ENCODE results near the gene ARHGAP22. TPM values are rescaled to one million over a fixed set of nuclear protein-coding genes. Genes with fewer than 3 reads are reported as not detected.

Gene ARHGAP22
- total and polyA plus RNA-seq, 11 donors = 1.1 to 9.5 (median 2.8) TPM

DNA sequence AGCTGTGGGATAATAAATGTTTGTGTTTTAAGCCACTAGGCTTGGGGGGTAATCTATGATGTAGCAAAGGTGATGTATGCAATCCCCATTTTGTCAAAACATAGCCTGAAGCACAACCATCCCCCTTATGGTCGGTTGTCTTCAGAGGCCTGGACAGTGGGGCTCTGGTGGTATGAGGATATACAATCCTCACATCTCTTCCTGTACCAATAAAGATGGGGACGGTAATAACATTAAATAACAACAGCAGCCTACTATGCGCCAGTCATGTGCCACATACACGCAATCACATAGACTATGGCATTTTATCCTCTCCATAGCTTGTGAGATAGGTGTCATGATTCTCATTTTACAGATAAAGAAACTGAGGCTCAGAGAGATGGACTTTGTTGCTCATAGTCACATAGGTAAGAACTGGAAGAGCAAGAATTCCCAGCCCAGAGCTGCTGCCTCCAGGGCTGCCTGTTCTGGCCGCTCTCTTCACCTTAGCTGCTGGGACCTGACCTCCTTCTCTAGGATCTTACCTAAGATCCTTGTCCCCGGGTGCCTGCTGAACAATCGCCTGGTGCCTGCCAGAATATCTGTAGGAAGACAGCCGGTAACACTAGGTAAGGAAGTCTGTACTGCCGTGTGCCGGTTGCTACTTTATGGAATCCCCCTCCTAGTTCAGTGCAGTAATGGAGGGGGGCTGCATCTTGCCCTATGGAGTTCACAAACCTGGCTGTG is 108.6 kb downstream of the ARHGAP22 start:
- Histone ChIP-seq H3K27ac (no peak overlapping the region), H3K4me1 (peaks cover 0 to 16% (median 2%) of the 10 kb centered on the region in 12 donors), H3K27me3 (no peaks in the 10 kb centered on the region), H3K4me3 (no peak overlapping the region), H3K9me3 (no peaks in the 10 kb centered on the region), H3K36me3 (no peaks in the 10 kb centered on the region)
- intact Hi-C loops (cut with DNase I) = loop anchor here in 1 of 10 donors (10.0 kb wide), 1 partner anchor 51 kb away; no protein-coding TSS in a partner anchor
- DNase-seq (no peak), ATAC-seq (no peak)
- 85 to 94% (median 91%) methylated on average over 8 to 10 of the region's 10 CpGs for WGBS, 4 donors
- TF ChIP-seq, protein P1, sequence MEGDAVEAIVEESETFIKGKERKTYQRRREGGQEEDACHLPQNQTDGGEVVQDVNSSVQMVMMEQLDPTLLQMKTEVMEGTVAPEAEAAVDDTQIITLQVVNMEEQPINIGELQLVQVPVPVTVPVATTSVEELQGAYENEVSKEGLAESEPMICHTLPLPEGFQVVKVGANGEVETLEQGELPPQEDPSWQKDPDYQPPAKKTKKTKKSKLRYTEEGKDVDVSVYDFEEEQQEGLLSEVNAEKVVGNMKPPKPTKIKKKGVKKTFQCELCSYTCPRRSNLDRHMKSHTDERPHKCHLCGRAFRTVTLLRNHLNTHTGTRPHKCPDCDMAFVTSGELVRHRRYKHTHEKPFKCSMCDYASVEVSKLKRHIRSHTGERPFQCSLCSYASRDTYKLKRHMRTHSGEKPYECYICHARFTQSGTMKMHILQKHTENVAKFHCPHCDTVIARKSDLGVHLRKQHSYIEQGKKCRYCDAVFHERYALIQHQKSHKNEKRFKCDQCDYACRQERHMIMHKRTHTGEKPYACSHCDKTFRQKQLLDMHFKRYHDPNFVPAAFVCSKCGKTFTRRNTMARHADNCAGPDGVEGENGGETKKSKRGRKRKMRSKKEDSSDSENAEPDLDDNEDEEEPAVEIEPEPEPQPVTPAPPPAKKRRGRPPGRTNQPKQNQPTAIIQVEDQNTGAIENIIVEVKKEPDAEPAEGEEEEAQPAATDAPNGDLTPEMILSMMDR (IDR thresholded peaks at IDR 0.05) = no peak
- no peak for TF ChIP-seq POLR2A (IDR thresholded peaks at IDR 0.05)

GRCh38 chr10:48495282-48496045 is 109.4 kb downstream of the ARHGAP22 start:
- Histone ChIP-seq H3K27me3 (no peaks in the 10 kb centered on the region), H3K27ac (no peak overlapping the region), H3K36me3 (no peaks in the 10 kb centered on the region), H3K4me1 (peaks cover 0 to 13% (median 2%) of the 10 kb centered on the region in 12 donors), H3K4me3 (no peak overlapping the region), H3K9me3 (no peaks in the 10 kb centered on the region)
- TF ChIP-seq, protein P1 (IDR thresholded peaks at IDR 0.05) = no peak
- no peak for TF ChIP-seq POLR2A (IDR thresholded peaks at IDR 0.05)
- no peak for DNase-seq
- intact Hi-C loops (cut with DNase I) = loop anchor here in 1 of 10 donors (10.0 kb wide), 1 partner anchor 51 kb away; no protein-coding TSS in a partner anchor
- WGBS, 4 donors = 86 to 94% (median 88%) methylated on average over 10 to 11 of the region's 11 CpGs
- ATAC-seq = no peak

DNA sequence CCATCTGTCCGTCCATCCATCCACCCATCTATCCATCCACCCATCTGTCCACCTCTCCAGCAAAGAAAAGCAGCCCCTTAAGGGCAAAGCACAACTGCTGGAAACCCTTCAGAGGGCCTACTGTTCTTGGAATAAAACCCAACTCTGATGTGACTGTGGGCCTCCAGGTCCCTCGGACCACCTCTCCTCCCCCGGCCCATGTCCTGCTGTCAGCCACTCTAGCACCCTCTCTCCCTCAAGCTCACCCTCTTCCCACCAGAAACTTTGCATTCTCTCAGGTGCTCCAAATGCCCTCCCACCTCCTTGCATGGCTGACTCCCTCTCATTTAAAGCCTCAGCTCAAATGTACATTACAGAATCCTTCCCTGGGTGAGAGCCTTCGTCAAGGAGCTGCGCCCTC is 110.3 kb downstream of the ARHGAP22 start:
- H3K4me3 ChIP-seq = no peak overlapping the region
- no peak for ATAC-seq
- H3K9me3 ChIP-seq = no peaks in the 10 kb centered on the region
- TF ChIP-seq, protein P1 (IDR thresholded peaks at IDR 0.05) = no peak
- no peak for TF ChIP-seq POLR2A (IDR thresholded peaks at IDR 0.05)
- WGBS, 4 donors = 63 to 87% (median 85%) methylated on average over 4 to 5 of the region's 5 CpGs
- H3K27ac ChIP-seq = no peak overlapping the region
- no peaks in the 10 kb centered on the region for H3K27me3 ChIP-seq
- intact Hi-C loops (cut with DNase I) = loop anchor here in 1 of 10 donors (10.0 kb wide), 1 partner anchor 50 kb away; no protein-coding TSS in a partner anchor
- H3K36me3 ChIP-seq = no peaks in the 10 kb centered on the region
- H3K4me1 ChIP-seq = peaks cover 0 to 13% (median 2%) of the 10 kb centered on the region in 12 donors
- no peak for DNase-seq

GRCh38 chr10:48494073-48494472 is 110.8 kb downstream of the ARHGAP22 start:
- peaks cover 0 to 13% (median 2%) of the 10 kb centered on the region in 12 donors for H3K4me1 ChIP-seq
- H3K27ac ChIP-seq = no peak overlapping the region
- intact Hi-C loops (cut with DNase I) = loop anchor here in 1 of 10 donors (10.0 kb wide), 1 partner anchor 49 kb away; no protein-coding TSS in a partner anchor
- DNase-seq (peak in 1 of 5 donors; percentile 7), ATAC-seq (no peak)
- no peaks in the 10 kb centered on the region for H3K9me3 ChIP-seq
- no peaks in the 10 kb centered on the region for H3K27me3 ChIP-seq
- no peaks in the 10 kb centered on the region for H3K36me3 ChIP-seq
- no peak overlapping the region for H3K4me3 ChIP-seq
- TF ChIP-seq, protein P1 (IDR thresholded peaks at IDR 0.05) = no peak
- no peak for TF ChIP-seq POLR2A (IDR thresholded peaks at IDR 0.05)
- 75 to 95% (median 85%) methylated on average over 8 of the region's 8 CpGs for WGBS, 4 donors

Data from heart left ventricle (tissue), 16 donors.